Stomach smooth muscle (tissue), 2 donors: ENCODE results near the gene VSIR.

ENCODE experiments used
- H3K27ac ChIP-seq: one replicate; pipeline ENCODE4 v1.7.0; 2013; ENCODE audit warnings: mild to moderate bottlenecking, low read length, inconsistent platforms
- H3K27me3 ChIP-seq, 2 donors: one replicate each; pipeline ENCODE4 v1.7.0; 2013; ENCODE audit warnings: low read length in 2 of 2; ENCODE audit not compliant: insufficient read depth in 2 of 2, control insufficient read depth in 1 of 2
- H3K36me3 ChIP-seq, 2 donors: one replicate each; pipeline ENCODE4 v1.7.0; 2013; ENCODE audit warnings: low read length in 2 of 2; ENCODE audit not compliant: control insufficient read depth in 2 of 2, insufficient read depth in 2 of 2
- H3K4me1 ChIP-seq: one replicate; pipeline ENCODE4 v1.7.0; 2013; ENCODE audit warnings: low read length; ENCODE audit not compliant: control insufficient read depth, insufficient read depth
- H3K4me3 ChIP-seq, 2 donors: one replicate each; pipeline ENCODE4 v1.7.0; 2013; ENCODE audit warnings: low read length in 2 of 2
- H3K9ac ChIP-seq, 2 donors: one replicate each; pipeline ENCODE4 v1.7.0; 2013; ENCODE audit warnings: low read length in 2 of 2, mild to moderate bottlenecking in 1 of 2
- H3K9me3 ChIP-seq, 2 donors: one replicate each; pipeline ENCODE4 v1.7.0; 2013; ENCODE audit warnings: low read length in 2 of 2; ENCODE audit not compliant: control insufficient read depth in 2 of 2
- donor health status: healthy.
- donor health status: Pancreatic carcinoma.

The VSIR gene

DNA sequence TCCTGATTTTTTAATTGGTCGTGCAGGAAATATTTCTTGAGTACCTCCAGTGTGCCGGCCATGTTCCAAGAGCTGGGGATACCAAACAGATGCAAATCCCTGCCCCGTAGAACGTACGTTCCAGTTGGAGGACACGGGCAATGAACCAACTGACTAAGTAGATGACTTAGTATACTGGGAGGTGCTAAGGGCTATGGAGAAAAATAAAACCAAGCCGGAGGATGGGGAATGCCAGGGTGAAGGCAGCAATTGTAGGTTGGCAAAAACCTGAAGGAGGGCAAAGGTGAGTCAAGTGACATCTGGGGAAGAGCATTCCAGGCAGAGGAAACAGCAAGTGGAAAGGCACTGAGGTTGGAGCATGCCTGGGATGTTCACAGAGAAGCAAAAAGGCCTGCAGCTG, 6.8 kb upstream of the VSIR start:
- Histone ChIP-seq H3K36me3 (no peaks in the 10 kb centered on the region), H3K27ac (no peak overlapping the region), H3K4me3 (no peak overlapping the region), H3K4me1 (peaks cover 3% of the 10 kb centered on the region), H3K9ac (no peak overlapping the region), H3K27me3 (no peaks in the 10 kb centered on the region), H3K9me3 (no peaks in the 10 kb centered on the region)

DNA sequence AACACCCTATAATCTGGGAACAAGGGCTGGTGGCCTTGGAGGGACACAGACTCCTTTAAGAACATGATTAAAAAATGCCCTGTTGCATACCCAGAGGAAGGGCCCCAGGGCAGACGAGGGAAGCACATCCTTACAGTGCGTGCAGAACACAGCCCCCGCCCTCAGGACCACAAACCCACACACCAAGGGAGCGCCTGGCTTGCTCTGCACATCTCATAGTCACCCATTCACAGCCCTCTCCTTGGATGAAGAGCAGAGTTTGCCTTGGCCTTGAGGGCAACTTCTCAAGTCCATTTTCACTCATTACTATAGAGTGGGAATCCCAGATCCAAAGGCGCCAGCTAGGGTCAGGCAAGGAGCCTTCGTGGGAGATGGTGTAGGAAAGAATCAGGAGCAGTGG, 6.3 kb upstream of the VSIR start:
- no peak overlapping the region for H3K9ac ChIP-seq
- H3K4me3 ChIP-seq = no peak overlapping the region
- H3K4me1 ChIP-seq = peaks cover 5% of the 10 kb centered on the region
- no peaks in the 10 kb centered on the region for H3K36me3 ChIP-seq
- H3K27me3 ChIP-seq = no peaks in the 10 kb centered on the region
- H3K27ac ChIP-seq = no peak overlapping the region
- no peaks in the 10 kb centered on the region for H3K9me3 ChIP-seq

DNA sequence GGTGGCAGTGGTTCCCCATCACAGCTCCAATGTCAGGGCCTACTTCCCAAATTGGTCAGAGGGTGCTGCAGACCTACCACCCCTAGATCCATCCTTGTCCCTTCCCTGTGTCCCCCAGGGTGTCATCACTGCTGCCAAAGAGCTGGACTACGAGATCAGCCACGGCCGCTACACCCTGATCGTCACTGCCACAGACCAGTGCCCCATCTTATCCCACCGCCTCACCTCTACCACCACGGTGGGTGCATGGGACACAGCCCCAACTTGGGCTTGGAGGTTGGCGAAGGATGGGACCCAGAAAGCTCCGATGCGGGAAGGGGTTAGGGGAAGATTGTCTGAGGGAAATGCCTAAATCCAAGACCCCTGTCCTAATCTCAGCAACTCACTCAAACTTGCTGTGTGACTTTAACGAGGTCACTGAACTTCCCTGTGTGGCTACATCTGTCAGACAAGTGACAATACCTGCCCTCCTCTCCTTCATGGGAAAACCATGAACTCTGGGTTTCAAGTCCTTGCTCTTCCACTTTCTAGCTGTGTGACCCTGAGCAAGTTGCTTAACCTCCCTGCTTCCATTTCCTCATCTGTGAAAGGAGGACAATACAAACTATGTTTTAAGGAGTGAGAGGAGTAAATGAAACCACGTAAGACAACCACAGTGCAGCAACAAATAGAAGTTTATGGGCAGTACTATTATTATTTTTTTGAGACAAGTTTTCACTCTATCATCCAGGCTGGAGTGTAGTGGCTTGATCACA, 4.9 kb upstream of the VSIR start:
- H3K4me3 ChIP-seq = no peak overlapping the region
- no peaks in the 10 kb centered on the region for H3K36me3 ChIP-seq
- H3K4me1 ChIP-seq = peaks cover 11% of the 10 kb centered on the region
- H3K27me3 ChIP-seq = no peaks in the 10 kb centered on the region
- H3K9me3 ChIP-seq = no peaks in the 10 kb centered on the region
- no peak overlapping the region for H3K27ac ChIP-seq
- H3K9ac ChIP-seq = no peak overlapping the region

DNA sequence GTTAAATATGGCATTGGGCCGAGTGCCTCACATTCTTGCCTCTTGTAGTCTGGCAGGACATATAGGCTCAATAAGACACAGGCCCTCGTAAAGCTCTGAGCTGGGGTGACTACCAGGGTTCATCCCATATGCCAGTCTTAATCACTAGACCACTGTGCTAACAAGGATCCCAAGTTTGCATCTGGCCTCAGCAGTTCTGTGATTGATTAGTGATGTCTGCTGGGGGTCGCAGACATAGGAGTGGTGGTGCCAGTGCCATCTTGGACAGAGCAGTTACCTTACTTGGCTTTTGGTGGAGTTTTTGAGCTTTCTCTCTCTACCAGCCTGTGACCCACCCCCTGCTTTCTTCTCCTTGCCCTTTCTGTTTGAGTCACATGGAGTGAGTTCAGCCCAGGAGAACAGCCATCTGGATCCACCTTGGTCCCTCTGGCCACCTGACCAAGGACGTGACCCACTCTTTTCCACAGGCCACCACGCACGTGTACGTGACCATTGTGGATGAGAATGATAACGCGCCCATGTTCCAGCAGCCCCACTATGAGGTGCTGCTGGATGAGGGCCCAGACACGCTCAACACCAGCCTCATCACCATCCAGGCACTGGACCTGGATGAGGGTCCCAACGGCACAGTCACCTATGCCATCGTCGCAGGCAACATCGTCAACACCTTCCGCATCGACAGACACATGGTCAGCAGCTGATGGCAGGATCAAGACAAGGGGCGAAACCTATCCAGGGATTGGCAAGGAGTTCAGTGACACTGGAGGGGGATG, 4.1 kb upstream of the VSIR start:
- Histone ChIP-seq H3K27ac (no peak overlapping the region), H3K9ac (no peak overlapping the region), H3K36me3 (no peaks in the 10 kb centered on the region), H3K4me1 (peaks cover 17% of the 10 kb centered on the region), H3K9me3 (no peaks in the 10 kb centered on the region), H3K4me3 (no peak overlapping the region), H3K27me3 (no peaks in the 10 kb centered on the region)

DNA sequence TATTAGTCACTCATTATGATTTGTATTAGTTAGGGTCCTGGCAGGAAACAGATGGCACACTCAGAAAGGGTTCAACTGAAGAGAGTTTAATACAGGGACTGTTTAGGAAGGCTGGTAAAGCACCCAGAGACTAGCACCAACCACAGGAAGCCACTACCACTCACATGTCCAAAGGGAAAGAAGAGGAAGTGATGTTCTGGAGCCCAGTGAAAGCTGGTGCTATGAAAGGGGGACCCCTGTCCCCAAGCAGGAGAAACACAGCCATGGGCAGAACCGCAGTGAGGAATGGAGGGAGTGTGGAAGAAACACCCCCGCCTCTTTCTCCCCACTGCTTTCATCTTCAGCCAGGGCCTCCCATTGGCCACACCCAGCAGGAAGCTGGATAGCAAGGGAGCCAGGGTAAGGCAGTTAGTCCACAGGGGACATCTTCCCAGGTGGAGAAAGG, 3.2 kb upstream of the VSIR start:
- Histone ChIP-seq H3K36me3 (no peaks in the 10 kb centered on the region), H3K9me3 (no peaks in the 10 kb centered on the region), H3K27ac (no peak overlapping the region), H3K27me3 (no peaks in the 10 kb centered on the region), H3K4me1 (peaks cover 24% of the 10 kb centered on the region), H3K9ac (no peak overlapping the region), H3K4me3 (no peak overlapping the region)

DNA sequence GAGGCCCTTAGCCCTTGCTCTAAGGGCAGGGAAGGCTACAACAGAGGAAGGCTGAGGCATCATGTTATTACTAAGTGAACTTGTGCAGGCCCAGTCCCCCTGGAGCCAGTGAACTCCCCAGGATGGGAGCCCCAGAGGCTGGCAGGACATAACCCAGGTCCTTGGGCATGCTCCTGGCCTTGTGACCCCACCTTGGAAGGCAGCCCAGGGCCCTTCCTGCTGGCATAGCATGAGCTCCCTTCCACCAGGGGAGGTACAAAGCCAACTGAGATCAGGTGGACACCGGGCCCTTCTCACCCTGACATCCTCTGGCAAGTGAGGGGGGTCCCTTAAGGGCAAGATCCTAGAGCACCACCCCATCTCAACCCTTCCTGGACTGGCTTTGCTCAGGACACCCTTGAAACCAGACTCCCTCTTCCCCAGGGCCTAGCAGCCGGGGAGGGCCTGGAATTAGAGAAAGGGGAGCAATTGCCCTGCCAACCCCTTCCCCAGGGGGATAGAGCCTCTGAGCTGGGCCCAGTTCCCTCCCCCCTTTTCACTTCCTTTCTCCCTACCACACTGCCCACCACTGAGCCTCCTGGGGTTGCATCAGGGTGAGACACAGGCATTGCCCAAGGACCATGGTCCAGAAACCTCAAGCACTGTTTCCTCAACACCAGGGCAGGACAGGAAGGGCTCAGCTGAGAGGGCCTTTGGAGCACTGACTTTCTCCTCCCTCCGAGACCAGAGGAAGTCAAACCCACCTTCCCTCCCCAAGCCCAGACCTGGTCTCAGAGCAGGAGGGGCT, 1.8 kb upstream of the VSIR start:
- no peaks in the 10 kb centered on the region for H3K36me3 ChIP-seq
- H3K9ac ChIP-seq = no peak overlapping the region
- no peaks in the 10 kb centered on the region for H3K9me3 ChIP-seq
- H3K4me3 ChIP-seq = no peak overlapping the region
- H3K4me1 ChIP-seq = peaks cover 38% of the 10 kb centered on the region
- H3K27ac ChIP-seq = no peak overlapping the region
- H3K27me3 ChIP-seq = no peaks in the 10 kb centered on the region

DNA sequence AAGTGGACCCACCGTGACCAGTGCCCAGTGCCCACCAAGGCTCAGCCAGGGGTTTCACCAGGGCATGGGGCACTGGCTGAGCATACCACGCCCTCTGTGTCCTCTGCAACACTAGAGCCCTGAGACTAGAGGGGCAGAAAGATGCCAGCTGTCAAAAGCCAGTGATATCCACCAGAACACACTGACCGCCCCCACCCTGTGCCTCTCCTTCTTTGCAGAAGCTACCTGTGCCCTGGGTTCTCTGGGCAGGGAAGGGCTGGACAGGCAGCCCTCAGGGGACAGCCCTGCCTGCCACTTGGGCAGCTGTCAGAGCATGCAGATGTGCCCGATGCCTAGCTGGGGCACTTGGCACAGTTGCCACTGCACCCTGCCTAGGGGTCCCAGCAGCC, 494 bp downstream of the VSIR start:
- H3K9me3 ChIP-seq = no peaks in the 10 kb centered on the region
- peak overlapping the region; percentile 88 for H3K27ac ChIP-seq
- no peaks in the 10 kb centered on the region for H3K27me3 ChIP-seq
- H3K9ac ChIP-seq = peak overlapping the region; percentile 86
- peaks cover 56% of the 10 kb centered on the region for H3K4me1 ChIP-seq
- H3K4me3 ChIP-seq = peak overlapping the region; percentile 71 to 93
- H3K36me3 ChIP-seq = no peaks in the 10 kb centered on the region

DNA sequence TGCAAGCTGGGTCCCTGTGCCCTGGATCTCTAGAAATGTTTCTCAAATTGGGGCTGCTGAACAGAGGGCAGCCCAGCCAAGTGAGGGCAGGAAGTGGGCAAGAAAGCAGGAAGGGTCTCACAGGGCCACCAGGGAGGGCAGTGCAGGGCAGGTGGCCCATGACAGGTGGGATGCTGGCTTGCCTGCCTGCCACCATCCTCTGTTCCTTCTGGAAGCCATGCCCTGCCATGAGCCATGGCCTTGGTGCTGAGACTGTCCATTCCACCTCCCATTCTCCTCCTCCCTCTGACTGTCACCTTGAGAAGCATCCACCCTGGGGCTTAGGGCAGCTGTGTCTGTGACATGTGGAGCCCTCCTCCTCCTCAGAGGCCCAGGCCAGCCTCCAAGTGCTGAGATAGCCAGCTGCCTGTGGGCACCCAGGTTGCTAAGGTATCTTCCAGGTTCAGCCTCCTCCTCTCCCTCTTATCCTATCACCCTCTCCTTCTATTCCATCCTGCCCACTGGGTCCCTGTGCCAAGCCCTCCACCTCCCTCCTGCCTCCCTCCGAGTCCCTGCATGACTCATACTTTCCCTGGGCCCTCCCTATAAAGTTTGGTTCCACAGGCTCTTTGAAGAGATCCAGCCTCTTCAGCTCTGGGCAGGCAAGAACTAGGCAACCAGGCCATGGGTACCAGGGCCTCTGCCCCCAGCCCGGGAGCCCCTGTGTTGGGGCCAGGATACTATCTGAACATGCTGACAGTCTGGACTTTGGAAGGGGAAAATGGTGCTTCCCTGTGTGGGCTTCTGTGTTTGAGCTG, 1.3 kb downstream of the VSIR start:
- Histone ChIP-seq H3K27ac (peak overlapping the region; percentile 88), H3K4me1 (peaks cover 64% of the 10 kb centered on the region), H3K9me3 (no peaks in the 10 kb centered on the region), H3K36me3 (no peaks in the 10 kb centered on the region), H3K4me3 (peak overlapping the region; percentile 71 to 93), H3K9ac (peak overlapping the region; percentile 86), H3K27me3 (no peaks in the 10 kb centered on the region)

DNA sequence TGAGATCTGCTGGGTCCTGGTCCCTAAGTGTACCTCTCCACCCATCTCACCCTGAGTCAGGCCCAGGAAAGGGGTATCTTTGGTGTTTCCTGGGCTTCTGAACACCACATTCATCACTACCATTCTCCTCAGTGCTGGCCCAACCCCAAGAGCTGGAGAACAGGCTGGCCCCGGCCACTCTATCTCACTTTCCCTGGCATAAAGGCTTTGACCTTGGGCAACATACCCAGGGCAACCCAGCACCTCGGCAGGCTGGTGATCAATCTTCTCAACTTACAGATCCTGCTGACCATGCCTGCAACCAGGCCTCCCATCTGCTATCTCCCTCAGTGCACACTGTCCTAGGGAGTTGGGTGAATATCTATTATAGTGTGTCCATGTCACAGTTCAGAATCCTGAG, 2.1 kb downstream of the VSIR start:
- H3K4me1 ChIP-seq = peaks cover 72% of the 10 kb centered on the region
- H3K36me3 ChIP-seq = no peaks in the 10 kb centered on the region
- no peaks in the 10 kb centered on the region for H3K27me3 ChIP-seq
- peak overlapping the region in 1 of 2 donors; percentile 14 for H3K9ac ChIP-seq
- H3K9me3 ChIP-seq = no peaks in the 10 kb centered on the region
- peak overlapping the region; percentile 88 for H3K27ac ChIP-seq
- H3K4me3 ChIP-seq = peak overlapping the region; percentile 71 to 93

DNA sequence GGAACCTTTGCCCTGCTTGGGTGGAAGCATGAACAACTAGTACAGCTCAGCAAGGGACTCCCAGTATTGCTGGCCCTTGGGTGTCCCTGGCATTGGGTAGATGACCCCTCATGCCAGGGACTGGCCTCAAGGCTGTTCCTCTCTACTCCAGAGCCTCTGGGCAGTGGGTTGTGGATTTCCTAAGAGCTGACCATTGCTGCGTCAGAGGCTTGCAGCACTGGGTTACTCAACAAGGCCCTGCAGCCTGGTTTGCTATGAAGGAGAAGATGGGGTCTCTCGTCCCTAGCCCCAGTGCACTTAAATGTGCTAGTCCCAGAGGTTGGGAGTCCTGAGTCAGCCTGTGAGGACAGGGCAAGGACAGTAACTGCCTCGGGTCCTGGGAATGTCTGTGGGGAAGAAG, 2.5 kb downstream of the VSIR start:
- H3K9ac ChIP-seq = peak overlapping the region in 1 of 2 donors; percentile 14
- no peaks in the 10 kb centered on the region for H3K27me3 ChIP-seq
- peaks cover 73% of the 10 kb centered on the region for H3K4me1 ChIP-seq
- peak overlapping the region; percentile 71 to 93 for H3K4me3 ChIP-seq
- no peaks in the 10 kb centered on the region for H3K36me3 ChIP-seq
- peak overlapping the region; percentile 88 for H3K27ac ChIP-seq
- H3K9me3 ChIP-seq = no peaks in the 10 kb centered on the region
